PC-9 (cell line): ENCODE data around the gene TMEM163.

ENCODE experiments used
- CTCF ChIP-seq: fragments of 200-600 bp; sonication (generic); conservative IDR thresholded peaks from 2 replicates; pipeline ENCODE4 v1.6.1; 2017; ENCODE audit warnings: mixed run types, antibody characterized with exemption, mild to moderate bottlenecking, moderate library complexity
- EZH2 ChIP-seq: fragments of 200-600 bp; sonication (generic); IDR thresholded peaks from 2 replicates; pipeline ENCODE4 v1.8.0; 2017; ENCODE audit warnings: antibody characterized with exemption, low read depth

GRCh38 chr2:134505446-134505845 is 213.4 kb downstream of the TMEM163 start:
- TF ChIP-seq EZH2 (no peak), CTCF (no peak)
